CMK (cell line): ENCODE data around the gene RNF212B.

Source experiments
- DNase-seq: peaks from one replicate; pipeline ENCODE4 v3.0.0-alpha.2; 2010; ENCODE audit warnings: low read depth

RNF212B gene

DNA sequence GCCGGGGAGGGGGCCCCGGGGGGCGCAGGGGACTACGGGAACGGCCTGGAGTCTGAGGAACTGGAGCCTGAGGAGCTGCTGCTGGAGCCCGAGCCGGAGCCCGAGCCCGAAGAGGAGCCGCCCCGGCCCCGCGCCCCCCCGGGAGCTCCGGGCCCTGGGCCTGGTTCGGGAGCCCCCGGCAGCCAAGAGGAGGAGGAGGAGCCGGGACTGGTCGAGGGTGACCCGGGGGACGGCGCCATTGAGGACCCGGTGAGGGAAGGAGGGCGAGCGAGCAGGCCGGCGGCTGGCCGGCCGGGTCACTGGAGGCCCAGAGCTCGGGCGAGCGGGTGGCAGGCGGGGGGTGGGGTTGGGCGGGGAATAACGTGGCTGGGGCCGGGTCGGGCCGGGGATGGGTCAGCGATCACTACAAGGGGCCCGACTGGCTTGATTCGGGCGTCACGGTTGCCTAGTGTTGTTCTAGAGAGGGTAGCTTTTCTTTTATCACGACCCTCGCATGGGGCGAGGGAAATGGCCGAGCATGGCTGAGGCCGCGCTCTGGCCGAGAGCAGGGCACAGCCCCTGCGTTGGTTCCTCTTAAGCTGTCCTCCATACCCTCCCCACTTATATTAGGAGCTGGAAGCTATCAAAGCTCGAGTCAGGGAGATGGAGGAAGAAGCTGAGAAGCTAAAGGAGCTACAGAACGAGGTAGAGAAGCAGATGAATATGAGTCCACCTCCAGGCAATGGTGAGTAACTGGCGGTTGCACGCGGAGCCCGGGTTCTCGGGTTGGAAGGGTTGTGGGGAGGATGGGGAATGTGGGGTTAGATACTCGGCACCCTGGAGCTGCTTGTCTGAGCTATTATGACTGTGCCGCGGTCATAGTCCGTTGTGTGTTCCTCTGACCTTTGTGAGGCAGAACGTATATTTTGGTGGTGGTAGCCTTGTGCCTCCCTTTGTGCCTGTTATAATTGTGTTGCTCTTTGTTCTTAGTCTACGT is 84.1 kb downstream of the RNF212B start:
- DNase-seq, result no peak
